HG02885 (cell line): ENCODE results near the gene CRYBG3.

Experiments used
- ATAC-seq: cut with Tn5 transposase; IDR thresholded peaks from one replicate; pipeline ENCODE4 v1.9.1; 2021; ENCODE audit warnings: mild to moderate bottlenecking; ENCODE audit not compliant: unreplicated experiment, poor library complexity

The CRYBG3 gene

GRCh38 chr3:97938444-97938843 lies 116.6 kb downstream of the CRYBG3 start:
- no peak for ATAC-seq

GRCh38 chr3:97939401-97939800 lies 117.6 kb downstream of the CRYBG3 start:
- ATAC-seq: no peak

GRCh38 chr3:97940034-97940433 lies 118.2 kb downstream of the CRYBG3 start:
- no peak for ATAC-seq

GRCh38 chr3:97942801-97943546 lies 121.2 kb downstream of the CRYBG3 start:
- no peak for ATAC-seq

GRCh38 chr3:97948351-97949109 lies 126.7 kb downstream of the CRYBG3 start:
- no peak for ATAC-seq

GRCh38 chr3:97949110-97949485 lies 127.3 kb downstream of the CRYBG3 start:
- no peak for ATAC-seq

GRCh38 chr3:97949743-97950142 lies 127.9 kb downstream of the CRYBG3 start:
- no peak for ATAC-seq

GRCh38 chr3:97950360-97950759 lies 128.5 kb downstream of the CRYBG3 start:
- no peak for ATAC-seq

GRCh38 chr3:97952280-97952679 lies 130.5 kb downstream of the CRYBG3 start:
- no peak for ATAC-seq

GRCh38 chr3:97952872-97953271 lies 131.1 kb downstream of the CRYBG3 start:
- no peak for ATAC-seq

GRCh38 chr3:97954228-97954827 lies 132.5 kb downstream of the CRYBG3 start:
- ATAC-seq: peak; percentile 81

- no peak for ATAC-seq
These were observed 134.2 kb downstream of the CRYBG3 start for GRCh38 chr3:97956051-97956450.

GRCh38 chr3:97957617-97958311 lies 136.0 kb downstream of the CRYBG3 start:
- ATAC-seq: no peak

- no peak for ATAC-seq
These were observed 136.6 kb downstream of the CRYBG3 start for GRCh38 chr3:97958396-97958795.

GRCh38 chr3:97958796-97959195 lies 137.0 kb downstream of the CRYBG3 start:
- ATAC-seq: no peak

- no peak for ATAC-seq
These were observed 138.1 kb downstream of the CRYBG3 start for GRCh38 chr3:97959872-97960271.

- ATAC-seq: no peak
These were observed 138.7 kb downstream of the CRYBG3 start for GRCh38 chr3:97960551-97960950.

- no peak for ATAC-seq
These were observed 139.4 kb downstream of the CRYBG3 start for GRCh38 chr3:97960993-97961766.

- no peak for ATAC-seq
These were observed 146.2 kb downstream of the CRYBG3 start for GRCh38 chr3:97967966-97968365.

- ATAC-seq: no peak
These were observed 146.6 kb downstream of the CRYBG3 start for GRCh38 chr3:97968376-97968775.
